NCI-H345 (cell line): Measurements from ENCODE around the gene SHOC1.
"Not testable (repeated sequence)": the region's sequence is repeated elsewhere in the genome, so short reads cannot be mapped to it uniquely, and the experiment has no call there.

Source experiments
- DNase-seq: peaks from one replicate; lab custom pipeline; 2025; lab: John Stamatoyannopoulos, UW

SHOC1 gene

DNA sequence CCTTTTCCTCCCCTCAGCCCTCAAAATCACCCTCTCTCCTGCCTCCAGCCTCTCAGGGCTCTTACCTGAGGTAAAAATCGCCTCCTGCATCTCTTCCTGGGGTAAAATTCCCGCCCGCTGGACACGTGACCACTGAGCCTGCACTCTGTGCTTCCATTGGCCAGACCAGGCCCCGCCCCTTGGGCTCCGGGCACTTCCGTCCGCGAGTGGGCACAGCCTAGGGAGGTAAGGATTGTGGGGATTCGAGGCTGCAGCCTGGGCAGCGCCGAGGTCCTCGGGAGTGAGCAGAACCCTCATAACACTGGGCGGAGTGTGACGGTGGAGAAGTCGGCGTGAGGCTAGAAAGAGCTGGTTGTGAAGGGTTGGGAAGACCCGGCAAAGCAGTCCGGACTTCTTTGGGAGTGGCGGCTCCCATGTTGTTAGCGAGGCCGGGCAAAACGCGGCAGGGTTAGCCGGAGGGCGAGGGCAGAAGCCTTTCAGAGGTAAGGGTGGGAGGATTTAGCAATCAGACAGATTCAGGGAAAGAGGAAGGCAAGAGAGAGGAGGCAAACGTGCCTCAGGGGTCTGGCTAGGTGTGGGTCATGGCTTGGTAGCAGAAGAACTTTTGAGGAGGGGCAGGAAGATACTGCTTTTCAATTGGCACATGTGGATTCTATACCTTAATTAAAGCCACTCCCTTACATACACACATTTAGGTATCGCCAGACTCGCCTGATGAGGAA lies at the start of gene SHOC1:
SHOC1 (minus strand) TSS at position 103 of the 722 bp plus-strand sequence. CDS start 3,519 bp downstream, outside the sequence.
- peak; percentile 94 for DNase-seq

- DNase-seq = no peak
Measured at GRCh38 chr9:111843971-111844370, 49.2 kb upstream of the SHOC1 start.

- DNase-seq = no peak
Measured at GRCh38 chr9:111842313-111842712, 47.6 kb upstream of the SHOC1 start.

DNA sequence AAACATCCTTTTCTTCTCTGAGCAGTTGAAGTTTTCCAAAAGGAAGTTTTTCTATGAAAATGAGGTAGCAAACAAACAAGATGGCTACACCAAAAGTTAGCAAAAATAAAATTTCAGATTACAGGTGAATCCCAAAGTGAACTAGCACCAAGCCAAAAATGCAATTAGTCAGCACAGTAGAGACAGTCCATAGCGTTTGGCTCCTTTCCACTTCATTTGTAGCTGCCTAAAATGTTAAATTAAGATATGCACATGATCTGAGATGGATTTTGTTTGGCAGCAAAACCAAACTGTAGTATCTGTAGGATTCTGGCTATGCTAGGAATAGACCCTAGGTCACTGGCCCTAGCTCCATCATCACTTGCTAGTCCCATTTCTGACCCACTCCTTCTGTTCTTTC lies 45.7 kb upstream of the SHOC1 start:
- DNase-seq = no peak

- no peak for DNase-seq
Measured at GRCh38 chr9:111839987-111840386, 45.2 kb upstream of the SHOC1 start.

DNA sequence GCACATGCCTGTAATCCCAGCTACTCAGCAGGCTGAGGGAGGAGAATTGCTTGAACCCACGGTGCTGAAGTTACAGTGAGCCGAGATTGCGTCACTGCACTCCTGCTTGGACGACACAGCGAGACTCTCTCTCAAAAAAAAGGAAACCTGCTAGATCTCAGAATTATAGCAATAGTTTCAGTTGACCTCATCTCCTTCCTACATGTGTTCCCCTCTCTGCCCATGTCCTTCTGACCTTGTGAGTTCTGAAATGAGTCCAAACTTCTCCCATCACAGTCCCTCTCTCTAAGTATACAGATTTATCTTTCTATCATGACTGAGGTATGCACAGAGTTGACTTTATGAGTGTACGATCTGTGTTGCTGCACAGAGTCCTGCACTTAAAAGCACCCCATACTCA lies 44.6 kb upstream of the SHOC1 start:
- DNase-seq = no peak

GRCh38 chr9:111838439-111838838 lies 43.7 kb upstream of the SHOC1 start:
- DNase-seq = no peak

DNA sequence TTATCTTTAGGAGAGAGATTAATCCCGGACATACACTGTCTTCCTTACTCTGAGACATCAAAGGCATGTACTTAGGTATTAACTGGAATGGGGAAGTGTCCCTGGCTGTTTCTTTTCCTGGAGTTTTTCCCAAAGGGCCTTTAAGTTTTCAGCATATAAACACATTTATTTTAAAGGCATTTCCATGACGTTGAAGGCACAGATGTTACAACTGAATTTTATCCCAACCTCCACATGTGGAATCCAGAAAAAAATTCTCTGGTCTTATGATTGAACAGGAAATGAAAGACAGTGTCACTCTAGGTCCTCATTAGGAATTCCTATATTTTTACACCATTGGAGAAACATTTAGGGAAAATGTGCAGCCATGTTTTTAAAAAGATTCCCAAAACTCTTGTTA lies 41.6 kb upstream of the SHOC1 start:
- no peak for DNase-seq

DNA sequence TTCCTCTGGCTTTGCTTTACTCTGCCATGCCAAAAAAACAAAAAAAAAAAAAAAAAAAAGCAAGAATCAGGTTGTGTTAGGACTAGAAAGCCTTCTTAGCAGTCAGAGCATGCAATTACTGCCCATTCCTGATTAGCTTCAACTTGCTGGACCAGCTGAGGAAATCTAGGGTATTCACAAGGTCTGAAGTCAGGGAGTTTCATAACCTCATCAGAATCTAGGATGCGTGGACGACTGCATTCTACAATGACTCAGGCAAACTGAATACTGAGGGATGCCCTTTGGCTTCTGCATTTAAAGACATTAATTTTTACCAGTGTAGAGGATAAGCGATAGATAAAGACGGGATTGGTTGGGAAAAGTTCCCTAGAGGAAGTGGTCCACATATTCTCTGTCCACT lies 39.2 kb upstream of the SHOC1 start:
- DNase-seq = no peak

GRCh38 chr9:111832449-111832848 lies 37.7 kb upstream of the SHOC1 start:
- no peak for DNase-seq

GRCh38 chr9:111831371-111832108 lies 36.8 kb upstream of the SHOC1 start:
- no peak for DNase-seq

DNA sequence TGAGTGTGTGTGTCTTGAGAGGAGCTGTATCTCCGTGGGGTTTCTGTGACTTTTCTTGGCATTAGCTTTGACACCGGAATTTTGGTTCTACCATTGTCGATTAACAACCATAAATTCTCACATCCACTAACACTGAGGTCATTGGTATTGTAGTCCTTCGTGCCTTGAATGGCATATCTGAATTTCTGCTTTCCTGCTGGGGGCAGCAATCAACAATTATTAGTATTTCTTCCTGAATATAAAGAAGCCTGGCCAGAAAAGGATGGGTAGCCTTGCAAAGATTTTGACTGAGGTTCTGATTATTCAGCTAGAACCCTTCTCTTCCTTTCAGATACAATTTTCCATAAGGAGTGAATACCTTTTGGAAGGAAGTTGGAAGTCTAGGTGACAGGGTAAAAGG lies 33.5 kb upstream of the SHOC1 start:
- DNase-seq = no peak

DNA sequence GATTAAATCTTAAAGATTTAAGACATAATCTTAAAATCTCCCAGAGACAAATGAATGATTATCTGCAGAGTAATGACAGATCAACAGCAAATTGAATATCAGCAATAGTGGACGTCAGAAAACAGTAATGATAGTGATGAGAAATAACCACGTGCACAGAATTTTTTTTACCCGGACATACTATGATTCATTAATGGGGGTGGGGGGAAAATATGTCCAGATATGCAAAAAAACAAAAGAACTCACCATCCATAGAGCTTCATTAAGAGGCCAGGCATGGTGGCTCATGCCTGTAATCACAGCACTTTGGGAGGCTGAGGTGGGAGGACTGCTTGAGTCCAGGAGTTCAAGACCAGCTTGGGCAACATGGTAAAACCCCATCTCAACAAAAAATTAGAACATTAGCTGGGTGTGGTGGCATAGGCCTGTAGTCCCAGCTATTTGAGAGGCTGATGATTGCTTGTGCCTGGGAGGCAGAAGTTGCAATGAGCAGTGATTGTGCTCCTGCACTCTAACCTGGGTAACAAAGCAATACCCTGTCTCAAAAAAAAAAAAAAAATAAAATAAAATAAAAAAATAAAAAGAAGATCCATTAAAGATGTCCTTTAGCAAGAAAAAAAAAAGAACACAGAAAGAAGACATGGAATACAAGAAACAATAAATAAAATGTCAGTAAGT lies 30.9 kb upstream of the SHOC1 start:
- DNase-seq = no peak

GRCh38 chr9:111821006-111821528 lies 26.3 kb upstream of the SHOC1 start:
- no peak for DNase-seq

- DNase-seq = no peak
Measured at GRCh38 chr9:111819360-111819759, 24.6 kb upstream of the SHOC1 start.

GRCh38 chr9:111815285-111816070 lies 20.7 kb upstream of the SHOC1 start:
- no peak for DNase-seq

- no peak for DNase-seq
Measured at GRCh38 chr9:111812337-111812736, 17.6 kb upstream of the SHOC1 start.

DNA sequence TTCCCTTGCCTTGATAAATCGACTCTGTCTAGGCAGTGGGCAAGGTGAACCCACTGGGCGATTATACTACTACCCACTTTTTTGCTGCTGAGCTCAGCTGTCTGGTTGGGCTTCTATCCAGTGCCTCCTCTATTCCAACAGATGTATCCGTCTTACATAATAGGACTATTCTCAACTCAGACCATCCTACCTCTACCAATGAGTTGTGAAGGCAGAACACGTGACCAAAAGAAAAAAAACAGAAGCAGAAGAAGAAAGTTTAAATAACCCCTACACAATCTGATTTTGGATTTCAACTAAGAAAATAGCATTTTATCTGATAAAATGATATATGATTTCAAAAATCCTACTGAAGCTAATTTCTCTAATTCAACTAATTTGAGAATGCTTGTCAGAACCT lies 16.2 kb upstream of the SHOC1 start:
- no peak for DNase-seq

DNA sequence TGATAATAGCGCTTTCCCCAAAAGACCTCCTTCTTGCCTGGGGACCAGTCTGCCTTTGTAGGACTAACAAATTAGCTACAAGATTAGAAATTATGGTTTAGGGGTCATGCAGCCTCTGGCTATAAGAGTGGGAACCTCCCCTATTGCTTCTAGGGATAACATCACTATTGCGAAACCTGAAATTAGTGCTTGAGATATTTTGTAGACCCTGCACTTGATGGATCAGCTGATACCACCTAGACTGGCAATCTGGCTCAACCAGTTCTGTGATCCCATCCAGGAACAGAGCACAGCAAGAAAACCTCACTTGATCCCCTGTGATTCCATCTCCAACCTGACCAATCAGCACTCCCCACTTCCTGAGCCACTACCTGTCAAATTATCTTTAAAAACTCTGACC lies 15.7 kb upstream of the SHOC1 start:
- DNase-seq = not testable (repeated sequence)

- no peak for DNase-seq
Measured at GRCh38 chr9:111807197-111807596, 12.5 kb upstream of the SHOC1 start.

DNA sequence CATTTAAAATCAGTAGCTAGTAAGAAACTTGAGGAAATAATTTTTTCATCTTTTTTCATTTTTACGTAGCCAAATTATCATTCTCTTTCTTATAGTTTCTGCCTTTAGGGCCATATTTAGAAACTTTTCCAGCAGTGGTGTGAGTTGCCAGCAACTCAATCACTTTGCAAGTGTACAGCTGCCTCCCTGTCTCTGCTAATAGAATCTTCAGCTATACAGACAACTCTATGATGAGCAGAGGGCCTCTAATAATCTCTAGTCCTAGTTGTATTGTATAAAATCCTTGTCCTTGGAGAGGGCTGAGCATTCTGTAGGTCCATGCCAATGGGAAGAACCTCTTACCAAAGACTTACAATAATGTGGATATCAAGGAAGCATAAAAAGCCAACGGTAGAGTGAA lies 11.5 kb upstream of the SHOC1 start:
- DNase-seq = no peak

GRCh38 chr9:111805830-111806241 lies 11.1 kb upstream of the SHOC1 start:
- no peak for DNase-seq
